Mesothelial cell of epicardium (in vitro differentiated cells): ENCODE results near the gene KYNU. TPM values are rescaled to one million over a fixed set of nuclear protein-coding genes. Genes with fewer than 3 reads are reported as not detected.

Source experiments
- DNase-seq, 2 experiments: peaks; one replicate each; pipeline ENCODE4 v3.0.0; 2021; ENCODE audit warnings: low spot score in 2 of 2; ENCODE audit not compliant: unreplicated experiment in 2 of 2
- H3K27ac Mint-ChIP-seq: 2 replicates; pipeline ENCODE4 v1.8.0; 2021; ENCODE audit warnings: mixed read lengths
- H3K27me3 Mint-ChIP-seq: 2 replicates; pipeline ENCODE4 v1.8.0; 2021; ENCODE audit warnings: low read depth, mixed read lengths
- H3K36me3 Mint-ChIP-seq: 2 replicates; pipeline ENCODE4 v1.8.0; 2021; ENCODE audit warnings: mixed read lengths
- H3K4me1 Mint-ChIP-seq: 2 replicates; pipeline ENCODE4 v1.8.0; 2021; ENCODE audit warnings: mixed read lengths
- H3K4me3 Mint-ChIP-seq: 2 replicates; pipeline ENCODE4 v1.8.0; 2021; ENCODE audit warnings: mild to moderate bottlenecking, moderate library complexity, mixed read lengths
- H3K9me3 Mint-ChIP-seq: 2 replicates; pipeline ENCODE4 v1.8.0; 2021; ENCODE audit warnings: mixed read lengths
- total RNA-seq: library from RNA; stranded (reverse); gene quantifications from 3 replicates; pipeline ENCODE4 v1.2.1, GENCODE V29; 2021
- TF ChIP-seq, protein P1 (sequence below): fragments of 200-600 bp; sonication (generic); IDR thresholded peaks from one replicate; pipeline ENCODE4 v1.5.0; 2021; ENCODE audit warnings: antibody characterized with exemption; ENCODE audit not compliant: unreplicated experiment

KYNU gene
- total RNA-seq, 1 donor from 2014 or later, result 0.09 TPM

DNA sequence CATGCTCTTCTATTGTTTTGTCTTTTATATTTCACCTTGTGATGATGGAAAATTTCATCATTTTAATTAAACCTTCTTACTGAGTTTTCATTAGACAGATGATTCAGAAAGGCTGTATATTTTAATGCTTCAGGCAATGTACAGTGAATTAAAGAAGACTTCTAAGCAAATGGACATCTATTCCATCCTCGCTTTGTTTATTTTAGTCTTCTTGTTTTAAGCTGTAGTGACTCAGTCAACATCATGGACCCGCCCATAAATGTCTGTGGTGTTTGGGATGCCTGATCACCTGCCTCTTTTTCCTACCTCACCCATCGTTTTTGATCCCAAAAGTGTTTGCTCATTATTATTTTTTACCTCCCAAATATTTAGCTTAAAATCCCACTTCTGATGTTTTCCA is 43.1 kb downstream of the KYNU start:
- Mint-ChIP-seq H3K27ac (no peak overlapping the region), H3K4me3 (no peak overlapping the region), H3K9me3 (no peaks in the 10 kb centered on the region), H3K27me3 (no peaks in the 10 kb centered on the region), H3K36me3 (no peaks in the 10 kb centered on the region), H3K4me1 (peaks cover 2% of the 10 kb centered on the region)
- no peak for DNase-seq
- TF ChIP-seq, protein P1, sequence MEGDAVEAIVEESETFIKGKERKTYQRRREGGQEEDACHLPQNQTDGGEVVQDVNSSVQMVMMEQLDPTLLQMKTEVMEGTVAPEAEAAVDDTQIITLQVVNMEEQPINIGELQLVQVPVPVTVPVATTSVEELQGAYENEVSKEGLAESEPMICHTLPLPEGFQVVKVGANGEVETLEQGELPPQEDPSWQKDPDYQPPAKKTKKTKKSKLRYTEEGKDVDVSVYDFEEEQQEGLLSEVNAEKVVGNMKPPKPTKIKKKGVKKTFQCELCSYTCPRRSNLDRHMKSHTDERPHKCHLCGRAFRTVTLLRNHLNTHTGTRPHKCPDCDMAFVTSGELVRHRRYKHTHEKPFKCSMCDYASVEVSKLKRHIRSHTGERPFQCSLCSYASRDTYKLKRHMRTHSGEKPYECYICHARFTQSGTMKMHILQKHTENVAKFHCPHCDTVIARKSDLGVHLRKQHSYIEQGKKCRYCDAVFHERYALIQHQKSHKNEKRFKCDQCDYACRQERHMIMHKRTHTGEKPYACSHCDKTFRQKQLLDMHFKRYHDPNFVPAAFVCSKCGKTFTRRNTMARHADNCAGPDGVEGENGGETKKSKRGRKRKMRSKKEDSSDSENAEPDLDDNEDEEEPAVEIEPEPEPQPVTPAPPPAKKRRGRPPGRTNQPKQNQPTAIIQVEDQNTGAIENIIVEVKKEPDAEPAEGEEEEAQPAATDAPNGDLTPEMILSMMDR, result no peak

DNA sequence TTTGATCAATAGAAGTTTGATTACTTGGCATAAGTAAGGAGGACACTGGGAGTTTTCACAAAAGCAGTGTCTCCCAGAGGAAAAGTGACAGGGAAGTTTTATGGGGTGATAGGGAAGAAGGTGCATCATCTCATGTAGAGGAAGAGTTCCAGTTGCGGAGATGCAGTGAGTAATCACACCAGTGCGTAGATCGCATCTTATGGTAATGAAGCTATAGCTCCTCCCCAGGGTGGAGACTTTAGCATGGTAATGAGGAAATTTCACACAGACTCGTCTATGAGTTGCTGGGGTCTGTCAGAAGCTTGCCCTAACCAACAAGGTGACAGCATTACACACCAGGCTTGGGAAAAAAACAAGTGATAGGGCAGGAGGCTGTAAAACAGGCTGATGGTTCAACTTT is 49.0 kb downstream of the KYNU start:
- DNase-seq, result no peak
- no peaks in the 10 kb centered on the region for H3K27me3 Mint-ChIP-seq
- H3K9me3 Mint-ChIP-seq, result no peaks in the 10 kb centered on the region
- H3K4me1 Mint-ChIP-seq, result no peaks in the 10 kb centered on the region
- H3K27ac Mint-ChIP-seq, result no peak overlapping the region
- H3K4me3 Mint-ChIP-seq, result no peak overlapping the region
- TF ChIP-seq, protein P1, result no peak
- H3K36me3 Mint-ChIP-seq, result no peaks in the 10 kb centered on the region

GRCh38 chr2:142930835-142931398 is 53.5 kb downstream of the KYNU start:
- no peak overlapping the region for H3K4me3 Mint-ChIP-seq
- H3K27ac Mint-ChIP-seq, result no peak overlapping the region
- TF ChIP-seq, protein P1, result no peak
- H3K36me3 Mint-ChIP-seq, result no peaks in the 10 kb centered on the region
- H3K9me3 Mint-ChIP-seq, result peaks cover 11% of the 10 kb centered on the region
- no peaks in the 10 kb centered on the region for H3K27me3 Mint-ChIP-seq
- DNase-seq, result no peak
- H3K4me1 Mint-ChIP-seq, result no peaks in the 10 kb centered on the region

DNA sequence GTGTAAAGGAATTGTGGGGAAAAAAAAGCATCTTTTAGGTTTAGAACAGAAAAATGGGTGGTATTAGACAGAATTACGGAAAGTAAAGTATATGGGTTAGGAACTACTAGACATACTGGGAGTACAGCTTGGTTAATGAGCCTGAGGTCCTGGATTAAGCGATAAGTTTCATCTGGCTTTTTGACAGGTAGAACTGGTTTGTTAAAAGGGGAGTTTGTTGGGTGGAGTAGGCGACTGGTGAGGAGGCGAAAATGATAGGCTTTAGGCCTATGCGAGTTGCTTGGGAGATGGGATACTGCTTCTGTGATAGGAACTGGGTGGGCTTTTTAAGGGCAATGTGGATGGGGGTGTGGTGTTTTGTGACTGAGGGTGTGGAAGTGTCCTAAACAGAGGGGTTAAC is 56.5 kb downstream of the KYNU start:
- H3K4me1 Mint-ChIP-seq, result no peaks in the 10 kb centered on the region
- DNase-seq, result no peak
- TF ChIP-seq, protein P1, result no peak
- H3K27ac Mint-ChIP-seq, result no peak overlapping the region
- no peaks in the 10 kb centered on the region for H3K36me3 Mint-ChIP-seq
- H3K27me3 Mint-ChIP-seq, result no peaks in the 10 kb centered on the region
- peaks cover 11% of the 10 kb centered on the region for H3K9me3 Mint-ChIP-seq
- H3K4me3 Mint-ChIP-seq, result no peak overlapping the region

DNA sequence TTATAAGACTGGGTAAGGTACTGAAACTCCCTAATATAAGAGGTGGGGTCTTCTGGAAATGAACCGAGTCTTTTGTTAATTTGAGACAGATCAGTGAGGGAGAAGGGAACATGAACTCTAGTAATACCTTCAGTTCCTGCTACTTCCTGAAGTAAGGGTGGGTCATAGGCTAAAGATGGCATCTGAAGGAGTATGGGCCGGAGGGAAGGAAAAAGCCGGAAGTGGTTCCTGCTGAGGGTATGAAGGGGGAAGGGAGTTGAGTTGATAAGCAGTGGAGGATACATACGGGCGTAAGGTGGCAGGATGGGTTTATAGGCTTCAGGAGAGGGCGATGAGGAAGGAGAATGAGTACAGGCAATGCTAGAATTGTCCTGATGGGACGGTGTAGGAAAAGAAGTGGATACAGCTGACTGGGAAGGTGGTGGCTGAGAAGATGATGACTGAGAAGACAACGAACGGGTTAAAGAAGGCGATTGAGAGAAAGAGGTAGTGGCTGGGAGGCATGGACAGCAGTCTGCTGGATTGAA is 58.2 kb downstream of the KYNU start:
- no peak for DNase-seq
- Mint-ChIP-seq H3K9me3 (peaks cover 11% of the 10 kb centered on the region), H3K36me3 (no peaks in the 10 kb centered on the region), H3K27ac (no peak overlapping the region), H3K4me3 (no peak overlapping the region), H3K4me1 (peaks cover 1% of the 10 kb centered on the region), H3K27me3 (no peaks in the 10 kb centered on the region)
- TF ChIP-seq, protein P1, result no peak
